ENCODE results near the gene TMEM150A. TPM values are rescaled to one million over a fixed set of nuclear protein-coding genes. Genes with fewer than 3 reads are reported as not detected.
"Not testable (repeated sequence)": the region's sequence is repeated elsewhere in the genome, so short reads cannot be mapped to it uniquely, and the experiment has no call there.

TMEM150A gene
- total RNA-seq, 1 donor from 2014 or later = 6.5 TPM

- Mint-ChIP-seq H3K27me3 (ENCODE audit: low read depth) (no peaks in the 10 kb centered on the region), H3K27ac (no peak overlapping the region), H3K9me3 (no peaks in the 10 kb centered on the region), H3K4me1 (ENCODE audit: low read depth) (peaks cover 4% of the 10 kb centered on the region), H3K4me3 (ENCODE audit: low read depth) (no peak overlapping the region), H3K36me3 (ENCODE audit: low read depth) (peaks cover 71% of the 10 kb centered on the region)
- intact Hi-C loops (cut with micrococcal nuclease) = no loop called here
- DNase-seq (ENCODE audit: low spot score) = no peak
Observed at GRCh38 chr2:85631316-85631715, 28.8 kb upstream of the TMEM150A start.

- Mint-ChIP-seq H3K9me3 (no peaks in the 10 kb centered on the region), H3K27ac (no peak overlapping the region), H3K4me3 (ENCODE audit: low read depth) (no peak overlapping the region), H3K36me3 (ENCODE audit: low read depth) (peaks cover 78% of the 10 kb centered on the region), H3K27me3 (ENCODE audit: low read depth) (no peaks in the 10 kb centered on the region), H3K4me1 (ENCODE audit: low read depth) (peaks cover 4% of the 10 kb centered on the region)
- intact Hi-C loops (cut with micrococcal nuclease) = no loop called here
- DNase-seq (ENCODE audit: low spot score) = no peak
Observed at GRCh38 chr2:85628658-85629057, 26.2 kb upstream of the TMEM150A start.

GRCh38 chr2:85623991-85624390 is 21.5 kb upstream of the TMEM150A start:
- no peaks in the 10 kb centered on the region for H3K27me3 Mint-ChIP-seq (ENCODE audit: low read depth)
- no peaks in the 10 kb centered on the region for H3K9me3 Mint-ChIP-seq
- H3K36me3 Mint-ChIP-seq (ENCODE audit: low read depth) = peaks cover 67% of the 10 kb centered on the region
- no peak overlapping the region for H3K4me3 Mint-ChIP-seq (ENCODE audit: low read depth)
- no peak overlapping the region for H3K27ac Mint-ChIP-seq
- intact Hi-C loops (cut with micrococcal nuclease) = no loop called here
- DNase-seq (ENCODE audit: low spot score) = no peak
- H3K4me1 Mint-ChIP-seq (ENCODE audit: low read depth) = peaks cover 5% of the 10 kb centered on the region

GRCh38 chr2:85621338-85621737 is 18.8 kb upstream of the TMEM150A start:
- peaks cover 64% of the 10 kb centered on the region for H3K36me3 Mint-ChIP-seq (ENCODE audit: low read depth)
- no peak for DNase-seq (ENCODE audit: low spot score)
- intact Hi-C loops (cut with micrococcal nuclease) = no loop called here
- peaks cover 14% of the 10 kb centered on the region for H3K4me1 Mint-ChIP-seq (ENCODE audit: low read depth)
- H3K4me3 Mint-ChIP-seq (ENCODE audit: low read depth) = no peak overlapping the region
- H3K9me3 Mint-ChIP-seq = no peaks in the 10 kb centered on the region
- H3K27me3 Mint-ChIP-seq (ENCODE audit: low read depth) = no peaks in the 10 kb centered on the region
- peak overlapping the region; percentile 15 for H3K27ac Mint-ChIP-seq

GRCh38 chr2:85619617-85620016 is 17.1 kb upstream of the TMEM150A start:
- Mint-ChIP-seq H3K27ac (no peak overlapping the region), H3K4me1 (ENCODE audit: low read depth) (peaks cover 14% of the 10 kb centered on the region), H3K27me3 (ENCODE audit: low read depth) (no peaks in the 10 kb centered on the region), H3K4me3 (ENCODE audit: low read depth) (no peak overlapping the region), H3K36me3 (ENCODE audit: low read depth) (peaks cover 51% of the 10 kb centered on the region), H3K9me3 (no peaks in the 10 kb centered on the region)
- DNase-seq (ENCODE audit: low spot score) = no peak
- intact Hi-C loops (cut with micrococcal nuclease) = loop anchor here (5.0 to 10.0 kb wide), 2 partner anchors 488 to 575 kb away; partner anchors contain the start of genes IMMT, MRPL35, POLR1A and PTCD3

GRCh38 chr2:85617723-85618122 is 15.2 kb upstream of the TMEM150A start:
- intact Hi-C loops (cut with micrococcal nuclease) = loop anchor here (2.0 to 10.0 kb wide), 3 partner anchors 15 to 577 kb away; partner anchors contain the start of genes IMMT, MRPL35, POLR1A and PTCD3
- H3K9me3 Mint-ChIP-seq; H3K27me3 Mint-ChIP-seq (ENCODE audit: low read depth); H3K27ac Mint-ChIP-seq; DNase-seq (ENCODE audit: low spot score): not testable (repeated sequence)
- peaks cover 34% of the 10 kb centered on the region for H3K36me3 Mint-ChIP-seq (ENCODE audit: low read depth)
- H3K4me3 Mint-ChIP-seq (ENCODE audit: low read depth) = peak overlapping the region; percentile 94
- peaks cover 12% of the 10 kb centered on the region for H3K4me1 Mint-ChIP-seq (ENCODE audit: low read depth)

- H3K9me3 Mint-ChIP-seq = no peaks in the 10 kb centered on the region
- peaks cover 27% of the 10 kb centered on the region for H3K36me3 Mint-ChIP-seq (ENCODE audit: low read depth)
- no peak overlapping the region for H3K27ac Mint-ChIP-seq
- H3K4me3 Mint-ChIP-seq (ENCODE audit: low read depth) = peak overlapping the region; percentile 94
- H3K4me1 Mint-ChIP-seq (ENCODE audit: low read depth) = peaks cover 12% of the 10 kb centered on the region
- intact Hi-C loops (cut with micrococcal nuclease) = loop anchor here (5.0 to 10.0 kb wide), 2 partner anchors 492 to 579 kb away; partner anchors contain the start of genes IMMT, MRPL35, POLR1A and PTCD3
- DNase-seq (ENCODE audit: low spot score) = no peak
- no peaks in the 10 kb centered on the region for H3K27me3 Mint-ChIP-seq (ENCODE audit: low read depth)
Observed at GRCh38 chr2:85615413-85615728, 12.9 kb upstream of the TMEM150A start.

- not testable (repeated sequence) for H3K27me3 Mint-ChIP-seq (ENCODE audit: low read depth); DNase-seq (ENCODE audit: low spot score); H3K9me3 Mint-ChIP-seq; H3K27ac Mint-ChIP-seq; H3K4me3 Mint-ChIP-seq (ENCODE audit: low read depth)
- peaks cover 14% of the 10 kb centered on the region for H3K4me1 Mint-ChIP-seq (ENCODE audit: low read depth)
- H3K36me3 Mint-ChIP-seq (ENCODE audit: low read depth) = peaks cover 30% of the 10 kb centered on the region
- intact Hi-C loops (cut with micrococcal nuclease) = loop anchor here (5.0 to 10.0 kb wide), 3 partner anchors 197 to 580 kb away; partner anchors contain the start of genes IMMT, MRPL35, POLR1A and PTCD3
Observed at GRCh38 chr2:85614757-85615156, 12.3 kb upstream of the TMEM150A start.

GRCh38 chr2:85613717-85614515 is 11.4 kb upstream of the TMEM150A start:
- no peak for DNase-seq (ENCODE audit: low spot score)
- Mint-ChIP-seq H3K36me3 (ENCODE audit: low read depth) (peaks cover 31% of the 10 kb centered on the region), H3K9me3 (no peaks in the 10 kb centered on the region), H3K27me3 (ENCODE audit: low read depth) (no peaks in the 10 kb centered on the region), H3K27ac (no peak overlapping the region), H3K4me1 (ENCODE audit: low read depth) (peaks cover 12% of the 10 kb centered on the region), H3K4me3 (ENCODE audit: low read depth) (no peak overlapping the region)
- intact Hi-C loops (cut with micrococcal nuclease) = loop anchor here (5.0 to 10.0 kb wide), 2 partner anchors 197 to 581 kb away; partner anchors contain the start of genes IMMT, MRPL35 and SH2D6

GRCh38 chr2:85611705-85612587 is 9.4 kb upstream of the TMEM150A start, which contains the start of gene C2orf68:
Gene C2orf68, minus strand, starts transcription at chr2:85612066. Its CDS starts 82 bp downstream, at chr2:85611984.
- intact Hi-C loops (cut with micrococcal nuclease) = loop anchor here (1.0 to 10.0 kb wide), 4 partner anchors 10 to 583 kb away; partner anchors contain the start of genes IMMT, MRPL35, RNF181 and SH2D6

GRCh38 chr2:85611217-85611704 is 8.8 kb upstream of the TMEM150A start:
- H3K4me1 Mint-ChIP-seq (ENCODE audit: low read depth) = peaks cover 5% of the 10 kb centered on the region
- peak overlapping the region; percentile 97 for H3K27ac Mint-ChIP-seq
- H3K4me3 Mint-ChIP-seq (ENCODE audit: low read depth) = peak overlapping the region; percentile 100
- no peaks in the 10 kb centered on the region for H3K9me3 Mint-ChIP-seq
- DNase-seq (ENCODE audit: low spot score) = no peak
- H3K27me3 Mint-ChIP-seq (ENCODE audit: low read depth) = no peaks in the 10 kb centered on the region
- intact Hi-C loops (cut with micrococcal nuclease) = loop anchor here (1.0 to 10.0 kb wide), 4 partner anchors 9 to 584 kb away; partner anchors contain the start of genes IMMT, MRPL35, RNF181 and SH2D6
- peaks cover 32% of the 10 kb centered on the region for H3K36me3 Mint-ChIP-seq (ENCODE audit: low read depth)

More at GRCh38 chr2:85611705-85612587, 9.4 kb upstream of the TMEM150A start, which contains the start of gene C2orf68:
- Mint-ChIP-seq H3K4me3 (ENCODE audit: low read depth) (peak within 1 kb of the TSS; percentile 100), H3K9me3 (no peaks in the 10 kb centered on the region), H3K4me1 (ENCODE audit: low read depth) (peaks cover 5% of the 10 kb centered on the region), H3K27ac (peak within 1 kb of the TSS; percentile 97), H3K36me3 (ENCODE audit: low read depth) (peaks cover 32% of the 10 kb centered on the region), H3K27me3 (ENCODE audit: low read depth) (no peaks in the 10 kb centered on the region)
- peak; percentile 85 for DNase-seq (ENCODE audit: low spot score)
